Stomach (tissue), 9 donors: ENCODE data around the gene CACNA1E. TPM values are rescaled to one million over a fixed set of nuclear protein-coding genes. Genes with fewer than 3 reads are reported as not detected.

ENCODE experiments used
- DNase-seq, 2 donors: peaks; one replicate each; pipeline versions ENCODE4 v3.0.0 to v3.0.0-alpha.2; 2013 to 2019
- H3K27ac ChIP-seq, 5 donors: fragments of 200-600 bp in 4 of 5; sonication (generic) in 4 of 5; one replicate each; pipeline ENCODE4 v1.5.1; 2013 to 2019; ENCODE audit warnings: mild to moderate bottlenecking in 1 of 5, moderate library complexity in 1 of 5
- H3K27me3 ChIP-seq, 3 donors: fragments of 200-600 bp; sonication (generic); one replicate each; pipeline ENCODE4 v1.5.1; 2017 to 2019; ENCODE audit warnings: mixed run types in 1 of 3
- H3K36me3 ChIP-seq, 4 donors: fragments of 200-600 bp; sonication (generic); 1 replicate in 3 of 4; 2 replicates in 1 of 4; pipeline ENCODE4 v1.5.1; 2016 to 2019
- H3K4me1 ChIP-seq, 4 donors: fragments of 200-600 bp; sonication (generic); one replicate each; pipeline ENCODE4 v1.5.1; 2016 to 2019
- H3K4me3 ChIP-seq, 4 donors: fragments of 200-600 bp; sonication (generic) in 3 of 4; one replicate each; pipeline ENCODE4 v1.5.1; 2016 to 2019; ENCODE audit warnings: mild to moderate bottlenecking in 1 of 4
- H3K9me3 ChIP-seq, 4 donors: fragments of 200-600 bp; sonication (generic); one replicate each; pipeline ENCODE4 v1.5.1; 2016 to 2019
- EP300 ChIP-seq: sonication (generic); formaldehyde crosslinking; IDR thresholded peaks from one replicate; pipeline ENCODE4 v1.6.1; 2017; ENCODE audit warnings: antibody characterized with exemption
- POLR2A ChIP-seq, 4 donors: fragments of 450-650 bp; IDR thresholded peaks; one replicate each; pipeline ENCODE4 v1.6.1; 2016; ENCODE audit warnings: antibody characterized with exemption in 4 of 4, control low read depth in 2 of 4, mild to moderate bottlenecking in 1 of 4, moderate library complexity in 1 of 4
- POLR2AphosphoS5 ChIP-seq, 3 donors: sonication (generic); formaldehyde crosslinking; IDR thresholded peaks; one replicate each; pipeline ENCODE4 v1.6.1; 2016; ENCODE audit warnings: antibody characterized with exemption in 3 of 3
- WGBS, 5 donors: extraction: QIAGEN DNeasy Blood & Tissue Kit in 3 of 5; methylation state at CpG; one replicate each; pipeline versions ENCODE4 v1.1.5 to v1.1.7; 2013 to 2018; 5-methylcytosine and 5-hydroxymethylcytosine counted together
- intact Hi-C: fragments of 100-400 bp; cut with DNase I; formaldehyde crosslinking; loops from one replicate; pipeline ENCODE4 v1.15.1; 2023; ENCODE audit warnings: low total_unique reads
- polyA plus RNA-seq, 3 donors: library from polyadenylated mRNA; stranded (reverse); fragments of 200-250 nt; gene quantifications; one replicate each; pipeline ENCODE4 v1.2.3, GENCODE V29; 2013
- total RNA-seq, 5 donors: library from RNA; depleted of rRNA; stranded (reverse); fragments of >200 nt; gene quantifications; one replicate each; pipeline versions ENCODE4 v1.1.0 to v1.2.3, GENCODE V29; 2014 to 2016
- TF ChIP-seq, protein P1 (sequence below), 7 experiments: fragments of 450-650 bp in 4 of 7; fragments of 200-600 bp in 3 of 7; sonication (generic) in 3 of 7; IDR thresholded peaks; one replicate each; pipeline ENCODE4 v1.5.1; 2016 to 2019; ENCODE audit warnings: antibody characterized with exemption in 7 of 7, control low read depth in 2 of 7, mild to moderate bottlenecking in 1 of 7
- donor health status: healthy with polysubstance abuse.
- donor health status: Bipolar disorder and iron deficiency.
- donor health status: healthy.

Gene CACNA1E
- total and polyA plus RNA-seq, 8 donors: under 0.01 to 1.8 (median 0.01) TPM; not detected in 4

DNA sequence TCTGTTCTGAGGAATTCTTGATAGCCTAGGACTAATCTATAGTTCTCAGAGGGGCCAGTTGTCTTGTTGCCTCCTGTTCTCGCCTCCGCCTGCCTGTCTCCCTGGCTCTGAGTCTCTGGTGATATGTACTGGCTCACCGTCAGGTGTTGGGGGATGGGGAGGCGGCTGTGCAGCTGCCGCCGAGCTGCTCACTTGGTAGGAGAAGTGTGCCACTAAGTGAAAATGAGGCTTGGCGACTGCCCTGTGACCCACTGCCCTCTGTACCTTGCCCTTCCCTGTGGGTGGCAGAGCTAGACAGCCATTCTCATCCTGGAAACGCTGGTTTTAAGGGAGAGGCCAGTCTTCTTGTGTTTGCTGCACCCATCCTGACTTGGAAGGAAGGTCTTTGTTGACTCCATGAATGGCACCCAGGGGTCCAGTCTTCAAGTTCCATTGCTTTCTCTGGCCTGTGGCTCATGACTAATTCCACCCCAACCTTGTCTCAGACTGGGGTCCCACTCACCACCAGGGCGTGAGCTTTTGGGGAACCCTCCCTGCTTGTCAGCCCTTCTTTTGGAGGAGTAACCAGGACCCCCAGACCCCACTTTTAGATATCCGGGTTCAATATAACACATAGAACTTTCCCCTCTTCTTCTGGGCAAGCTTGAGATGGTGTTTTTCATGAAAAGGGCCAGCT is 120.6 kb downstream of the CACNA1E start:
- H3K4me3 ChIP-seq: no peak overlapping the region
- TF ChIP-seq EP300: no peak
- no peak for TF ChIP-seq POLR2AphosphoS5 (IDR thresholded peaks at IDR 0.05)
- TF ChIP-seq POLR2A (IDR thresholded peaks at IDR 0.05): no peak
- TF ChIP-seq, protein P1, sequence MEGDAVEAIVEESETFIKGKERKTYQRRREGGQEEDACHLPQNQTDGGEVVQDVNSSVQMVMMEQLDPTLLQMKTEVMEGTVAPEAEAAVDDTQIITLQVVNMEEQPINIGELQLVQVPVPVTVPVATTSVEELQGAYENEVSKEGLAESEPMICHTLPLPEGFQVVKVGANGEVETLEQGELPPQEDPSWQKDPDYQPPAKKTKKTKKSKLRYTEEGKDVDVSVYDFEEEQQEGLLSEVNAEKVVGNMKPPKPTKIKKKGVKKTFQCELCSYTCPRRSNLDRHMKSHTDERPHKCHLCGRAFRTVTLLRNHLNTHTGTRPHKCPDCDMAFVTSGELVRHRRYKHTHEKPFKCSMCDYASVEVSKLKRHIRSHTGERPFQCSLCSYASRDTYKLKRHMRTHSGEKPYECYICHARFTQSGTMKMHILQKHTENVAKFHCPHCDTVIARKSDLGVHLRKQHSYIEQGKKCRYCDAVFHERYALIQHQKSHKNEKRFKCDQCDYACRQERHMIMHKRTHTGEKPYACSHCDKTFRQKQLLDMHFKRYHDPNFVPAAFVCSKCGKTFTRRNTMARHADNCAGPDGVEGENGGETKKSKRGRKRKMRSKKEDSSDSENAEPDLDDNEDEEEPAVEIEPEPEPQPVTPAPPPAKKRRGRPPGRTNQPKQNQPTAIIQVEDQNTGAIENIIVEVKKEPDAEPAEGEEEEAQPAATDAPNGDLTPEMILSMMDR (IDR thresholded peaks at IDR 0.05): no peak
- H3K36me3 ChIP-seq: no peaks in the 10 kb centered on the region
- H3K27me3 ChIP-seq: no peaks in the 10 kb centered on the region
- H3K4me1 ChIP-seq: no peaks in the 10 kb centered on the region
- 71 to 90% (median 79%) methylated on average over 4 to 10 of the region's 10 CpGs for WGBS, 5 donors
- DNase-seq: no peak
- H3K9me3 ChIP-seq: no peaks in the 10 kb centered on the region
- no peak overlapping the region for H3K27ac ChIP-seq
- intact Hi-C loops: no loop called here

DNA sequence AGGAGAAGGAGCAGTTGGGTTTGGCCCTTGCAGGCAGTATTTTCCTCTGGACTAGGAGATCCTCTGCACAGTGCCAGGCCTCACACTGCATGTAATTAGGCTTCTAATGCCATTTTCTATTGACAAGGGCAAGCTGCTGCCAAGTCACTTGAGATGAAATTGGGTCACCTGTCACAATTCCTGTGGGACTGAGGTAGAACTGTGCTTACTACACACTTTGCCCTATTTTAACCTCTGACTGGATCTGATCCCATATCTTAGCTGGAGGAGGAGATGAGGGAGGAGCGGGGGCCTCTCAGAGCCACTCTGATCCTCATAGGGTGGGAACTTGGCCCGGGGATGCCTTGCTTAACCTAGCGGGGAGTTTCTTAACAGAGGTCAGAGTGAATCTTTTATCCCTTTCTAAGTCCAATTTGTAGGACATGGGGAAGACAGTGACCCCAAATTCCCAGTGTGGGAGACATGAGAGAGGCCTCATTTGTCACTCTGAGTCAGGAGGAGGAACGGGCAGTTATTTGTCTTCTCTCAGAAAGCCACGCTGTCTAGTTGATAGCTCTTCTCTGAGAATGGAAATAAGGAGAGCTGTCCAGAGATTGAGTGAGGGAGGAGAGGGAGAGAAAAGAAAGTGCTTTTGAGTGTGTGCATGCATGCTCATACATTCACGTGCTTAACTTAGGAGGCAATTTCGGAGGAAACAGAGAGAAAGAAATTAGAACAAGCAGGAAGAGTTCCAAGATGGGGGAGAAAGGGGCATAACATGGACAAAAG is 121.3 kb downstream of the CACNA1E start:
- no peaks in the 10 kb centered on the region for H3K9me3 ChIP-seq
- intact Hi-C loops: no loop called here
- WGBS, 5 donors: 65 to 76% (median 73%) methylated on average over 7 of the region's 7 CpGs
- H3K27ac ChIP-seq: no peak overlapping the region
- no peaks in the 10 kb centered on the region for H3K36me3 ChIP-seq
- no peak for DNase-seq
- no peaks in the 10 kb centered on the region for H3K4me1 ChIP-seq
- no peak for TF ChIP-seq EP300
- TF ChIP-seq, protein P1 (IDR thresholded peaks at IDR 0.05): no peak
- no peak for TF ChIP-seq POLR2A (IDR thresholded peaks at IDR 0.05)
- no peak for TF ChIP-seq POLR2AphosphoS5 (IDR thresholded peaks at IDR 0.05)
- no peaks in the 10 kb centered on the region for H3K27me3 ChIP-seq
- H3K4me3 ChIP-seq: no peak overlapping the region

DNA sequence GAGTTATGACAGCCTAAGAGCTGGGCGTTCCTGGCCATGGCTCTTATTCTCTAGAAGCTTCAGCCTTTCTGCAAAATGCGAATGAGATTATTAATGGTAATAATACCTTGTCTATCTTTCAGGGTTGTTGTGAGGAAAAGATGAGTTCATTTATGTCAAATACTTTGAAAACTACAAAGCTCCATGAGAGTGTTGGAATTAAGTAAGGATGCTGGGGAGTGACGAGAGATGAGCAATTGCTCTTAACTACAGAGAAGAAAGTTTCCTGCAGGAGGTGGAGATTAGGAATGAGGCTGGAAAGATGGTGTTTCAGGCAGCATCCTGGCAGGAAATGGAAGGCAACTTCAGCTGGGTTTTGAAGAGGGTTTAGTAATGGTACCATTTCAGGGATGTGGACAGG is 124.2 kb downstream of the CACNA1E start:
- Histone ChIP-seq H3K4me3 (no peak overlapping the region), H3K27me3 (no peaks in the 10 kb centered on the region), H3K27ac (no peak overlapping the region), H3K36me3 (no peaks in the 10 kb centered on the region), H3K4me1 (no peaks in the 10 kb centered on the region), H3K9me3 (no peaks in the 10 kb centered on the region)
- no peak for TF ChIP-seq POLR2AphosphoS5 (IDR thresholded peaks at IDR 0.05)
- TF ChIP-seq EP300: no peak
- TF ChIP-seq, protein P1 (IDR thresholded peaks at IDR 0.05): no peak
- no peak for TF ChIP-seq POLR2A (IDR thresholded peaks at IDR 0.05)
- intact Hi-C loops: no loop called here
- no peak for DNase-seq
- WGBS, 5 donors: 87 to 94% (median 93%) methylated on average over 3 of the region's 3 CpGs

DNA sequence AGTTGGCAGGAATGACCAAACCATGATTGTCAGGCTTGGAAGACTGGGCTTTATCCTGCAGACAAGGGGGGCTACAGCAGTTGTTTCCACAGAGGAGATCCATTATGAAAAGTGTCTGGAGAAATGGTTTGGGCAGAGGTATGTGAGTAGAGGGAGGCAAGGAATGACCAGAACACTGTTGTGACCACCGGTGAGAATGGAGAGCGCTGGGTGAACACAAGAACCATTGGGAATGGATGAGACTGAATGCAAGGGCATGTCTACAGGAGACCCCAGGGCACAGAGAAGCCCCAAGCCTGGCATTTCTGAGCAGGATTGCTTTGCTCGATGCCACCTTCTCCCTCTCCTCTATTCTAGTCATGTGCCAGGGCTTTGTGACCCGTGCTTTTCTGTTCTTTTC is 125.1 kb downstream of the CACNA1E start:
- WGBS, 5 donors: 85 to 94% (median 90%) methylated on average over 4 of the region's 4 CpGs
- intact Hi-C loops: no loop called here
- H3K27me3 ChIP-seq: no peaks in the 10 kb centered on the region
- H3K4me3 ChIP-seq: no peak overlapping the region
- H3K36me3 ChIP-seq: no peaks in the 10 kb centered on the region
- TF ChIP-seq EP300 (no peak), POLR2A (IDR thresholded peaks at IDR 0.05) (no peak), POLR2AphosphoS5 (IDR thresholded peaks at IDR 0.05) (no peak)
- TF ChIP-seq, protein P1 (IDR thresholded peaks at IDR 0.05): no peak
- H3K4me1 ChIP-seq: no peaks in the 10 kb centered on the region
- H3K27ac ChIP-seq: no peak overlapping the region
- peaks cover 0 to 2% (median 1%) of the 10 kb centered on the region in 4 donors for H3K9me3 ChIP-seq
- DNase-seq: no peak
